ENCODE data around the gene UBXN6. TPM values are rescaled to one million over a fixed set of nuclear protein-coding genes. Genes with fewer than 3 reads are reported as not detected.

UBXN6 gene
- total RNA-seq, 4 donors from 2014 or later = 72.2 to 314 (median 132) TPM

DNA sequence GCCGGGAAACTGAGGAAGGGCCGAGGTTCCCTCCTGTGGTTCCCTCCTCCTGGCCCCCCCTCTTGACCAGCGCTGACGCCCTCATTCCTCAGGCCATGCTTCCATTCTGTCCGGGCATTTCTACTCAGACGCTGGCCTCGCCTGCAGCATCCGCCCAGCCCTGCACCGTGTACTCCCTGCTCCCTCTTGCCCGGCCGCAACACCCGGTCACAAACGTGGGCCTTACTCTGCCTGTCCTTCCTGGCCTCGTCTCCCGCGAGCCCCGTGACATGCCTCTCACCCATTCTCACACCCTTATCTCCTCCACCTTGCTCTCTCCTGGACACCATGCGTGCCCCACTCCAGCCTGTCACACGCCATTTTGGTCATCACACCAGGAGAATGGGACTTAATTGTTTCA lies 25.8 kb upstream of the UBXN6 start:
- in situ Hi-C loops (cut with MboI; ENCODE audit: low pct_ligation_motif_present in 1 of 4, low pct_unique_long_range_greater_than_20kb in 1 of 4, low sequenced_read_pairs in 3 of 4) = no loop called here
- WGBS, 2 donors (ENCODE audit: low coverage in 1 of 2) = 93% methylated on average over 18 of the region's 19 CpGs; no CpG with 5 or more reads in 1 of the 2 donors
- Histone ChIP-seq H3K4me1 (no peaks in the 10 kb centered on the region), H3K9me3 (no peaks in the 10 kb centered on the region), H3K36me3 (peaks cover 0 to 6% (median 2%) of the 10 kb centered on the region in 4 donors), H3K27ac (no peak overlapping the region), H3K27me3 (no peaks in the 10 kb centered on the region), H3K4me3 (no peak overlapping the region)
- no peak for DNase-seq
- intact Hi-C loops (cut with DNase I; ENCODE audit: low total_unique reads) = no loop called here
- TF ChIP-seq POLR2AphosphoS5 (IDR thresholded peaks at IDR 0.05) (no peak), CTCF (IDR thresholded peaks at IDR 0.05) (no peak), POLR2A (IDR thresholded peaks at IDR 0.05) (no peak), EP300 (IDR thresholded peaks at IDR 0.05; ENCODE audit: low read depth) (no peak)

DNA sequence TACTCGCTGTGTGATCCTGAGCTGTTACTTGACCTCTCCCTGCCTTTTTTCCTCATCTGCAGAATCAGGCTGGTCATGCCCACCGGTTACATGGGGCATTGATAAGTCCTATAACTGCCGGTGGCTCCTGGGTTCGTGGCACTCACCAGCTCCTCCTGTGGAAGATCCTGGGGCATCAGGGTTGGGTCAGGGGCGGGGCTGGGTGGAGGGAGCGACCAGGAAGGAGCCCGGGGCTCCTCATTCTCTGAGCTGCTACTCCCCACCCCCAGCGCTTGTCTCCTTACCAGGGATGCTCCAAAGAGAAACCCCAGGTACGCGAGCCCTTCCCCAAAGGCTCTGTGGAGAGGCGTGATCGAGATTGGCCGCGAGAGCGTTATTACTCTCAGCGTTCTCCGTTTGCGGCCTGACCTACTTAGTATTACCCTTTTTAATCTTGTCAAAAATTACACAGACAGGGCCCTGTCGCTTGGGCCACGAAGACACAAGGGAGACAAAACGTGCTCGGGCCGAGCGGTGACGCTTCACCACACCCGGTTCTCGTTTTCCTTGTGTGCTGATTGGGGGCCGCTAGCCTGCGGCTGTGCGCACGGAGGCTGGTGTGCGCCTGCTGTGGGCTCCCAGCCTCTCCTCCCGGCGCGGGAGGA lies 25.2 kb upstream of the UBXN6 start:
- Histone ChIP-seq H3K27me3 (no peaks in the 10 kb centered on the region), H3K27ac (no peak overlapping the region), H3K36me3 (peaks cover 0 to 5% (median 2%) of the 10 kb centered on the region in 4 donors), H3K9me3 (no peaks in the 10 kb centered on the region), H3K4me3 (no peak overlapping the region), H3K4me1 (no peaks in the 10 kb centered on the region)
- in situ Hi-C loops (cut with MboI; ENCODE audit: low pct_ligation_motif_present in 1 of 4, low pct_unique_long_range_greater_than_20kb in 1 of 4, low sequenced_read_pairs in 3 of 4) = no loop called here
- DNase-seq = no peak
- intact Hi-C loops (cut with DNase I; ENCODE audit: low total_unique reads) = no loop called here
- WGBS, 2 donors (ENCODE audit: low coverage in 1 of 2) = 96% methylated on average over 34 of the region's 35 CpGs; no CpG with 5 or more reads in 1 of the 2 donors
- TF ChIP-seq POLR2A (IDR thresholded peaks at IDR 0.05) (no peak), POLR2AphosphoS5 (IDR thresholded peaks at IDR 0.05) (no peak), EP300 (IDR thresholded peaks at IDR 0.05; ENCODE audit: low read depth) (no peak), CTCF (IDR thresholded peaks at IDR 0.05) (no peak)

DNA sequence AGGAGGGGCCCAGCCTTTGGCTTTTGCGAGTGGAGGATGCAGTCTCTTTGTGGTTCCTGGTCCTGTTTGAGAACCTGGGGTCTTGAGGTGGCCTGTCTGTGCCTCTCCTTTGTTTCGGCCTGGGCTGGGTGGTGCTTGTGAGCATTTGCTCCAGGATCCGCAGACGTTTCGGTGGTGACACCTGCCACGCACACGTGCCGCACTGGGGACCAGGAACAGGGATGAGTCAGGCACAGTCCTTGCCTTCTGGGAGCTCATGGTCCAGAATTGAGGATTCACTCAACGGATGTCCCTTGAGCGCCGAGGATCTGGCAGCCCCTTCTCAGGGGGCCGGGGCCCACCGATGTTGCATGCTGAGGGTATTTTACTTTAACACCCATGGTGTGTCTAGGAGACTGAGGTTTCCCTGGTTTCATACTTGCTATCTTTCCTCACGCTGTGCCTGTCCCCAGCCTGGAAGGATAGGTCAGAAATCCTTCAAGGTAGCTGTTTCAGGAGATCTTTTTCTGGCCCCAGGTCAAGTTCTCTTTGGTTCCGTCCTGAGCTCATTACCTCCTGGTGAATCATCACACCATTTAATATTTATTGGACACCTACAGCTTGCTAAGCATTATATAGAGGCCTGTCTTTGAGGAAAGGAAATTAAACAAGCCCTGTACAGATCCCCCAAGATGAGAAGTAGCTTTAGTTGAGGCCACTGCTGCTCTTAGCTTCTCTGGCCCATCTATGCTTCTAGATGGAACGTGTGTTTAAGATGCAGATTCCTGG lies 19.6 kb upstream of the UBXN6 start:
- in situ Hi-C loops (cut with MboI; ENCODE audit: low pct_ligation_motif_present in 1 of 4, low pct_unique_long_range_greater_than_20kb in 1 of 4, low sequenced_read_pairs in 3 of 4) = no loop called here
- no peak for DNase-seq
- WGBS, 2 donors (ENCODE audit: low coverage in 1 of 2) = 80 to 89% methylated on average over 1 to 16 of the region's 16 CpGs
- no peaks in the 10 kb centered on the region for H3K9me3 ChIP-seq
- H3K4me1 ChIP-seq = peaks cover 7 to 24% (median 22%) of the 10 kb centered on the region in 4 donors
- H3K27ac ChIP-seq = no peak overlapping the region
- intact Hi-C loops (cut with DNase I; ENCODE audit: low total_unique reads) = no loop called here
- H3K4me3 ChIP-seq = no peak overlapping the region
- TF ChIP-seq POLR2AphosphoS5 (IDR thresholded peaks at IDR 0.05) = no peak
- no peak for TF ChIP-seq CTCF (IDR thresholded peaks at IDR 0.05)
- TF ChIP-seq POLR2A (IDR thresholded peaks at IDR 0.05) = no peak
- no peak for TF ChIP-seq EP300 (IDR thresholded peaks at IDR 0.05; ENCODE audit: low read depth)
- H3K36me3 ChIP-seq = peaks cover 0 to 3% (median 0%) of the 10 kb centered on the region in 4 donors
- H3K27me3 ChIP-seq = no peaks in the 10 kb centered on the region

DNA sequence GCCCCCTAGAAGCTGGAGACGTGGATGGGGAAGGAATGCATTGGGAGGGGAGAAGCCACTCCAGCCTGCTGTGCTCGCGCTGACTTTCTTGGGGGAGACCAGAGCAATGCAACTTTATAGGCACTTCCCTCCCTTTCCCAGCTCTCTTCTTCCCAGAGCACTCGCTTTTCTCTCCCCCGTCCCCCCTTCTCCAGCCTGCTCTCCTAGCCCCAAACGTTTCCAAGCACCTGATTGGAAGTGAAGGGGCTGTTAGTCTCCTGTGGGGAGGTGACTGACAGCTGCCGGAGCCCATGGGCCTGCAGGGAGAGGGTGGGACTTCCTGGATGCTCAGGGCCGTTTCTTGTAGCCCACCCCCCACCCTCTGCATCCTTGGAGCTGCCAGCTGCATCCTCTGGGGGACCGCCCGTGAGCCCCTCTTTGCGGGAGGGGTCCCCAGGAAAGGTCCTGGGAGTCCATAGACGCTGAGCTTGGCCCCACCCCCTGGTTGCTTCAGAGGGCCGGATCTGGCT lies 17.0 kb upstream of the UBXN6 start:
- Histone ChIP-seq H3K36me3 (peaks cover 0 to 3% (median 0%) of the 10 kb centered on the region in 4 donors), H3K27ac (peak overlapping the region in 2 of 4 donors; percentile 12 to 16), H3K4me3 (peak overlapping the region in 1 of 4 donors; percentile 99), H3K4me1 (peaks cover 7 to 33% (median 22%) of the 10 kb centered on the region in 4 donors), H3K9me3 (no peaks in the 10 kb centered on the region), H3K27me3 (no peaks in the 10 kb centered on the region)
- intact Hi-C loops (cut with DNase I; ENCODE audit: low total_unique reads) = no loop called here
- DNase-seq = no peak
- TF ChIP-seq EP300 (IDR thresholded peaks at IDR 0.05; ENCODE audit: low read depth) = no peak
- TF ChIP-seq POLR2A (IDR thresholded peaks at IDR 0.05) = no peak
- no peak for TF ChIP-seq CTCF (IDR thresholded peaks at IDR 0.05)
- TF ChIP-seq POLR2AphosphoS5 (IDR thresholded peaks at IDR 0.05) = no peak
- WGBS, 2 donors (ENCODE audit: low coverage in 1 of 2) = 51 to 80% methylated on average over 1 to 12 of the region's 13 CpGs
- in situ Hi-C loops (cut with MboI; ENCODE audit: low pct_ligation_motif_present in 1 of 4, low pct_unique_long_range_greater_than_20kb in 1 of 4, low sequenced_read_pairs in 3 of 4) = no loop called here
